CD8-positive, alpha-beta memory T cell (primary cell): ENCODE results near the gene GJA9. TPM values are rescaled to one million over a fixed set of nuclear protein-coding genes. Genes with fewer than 3 reads are reported as not detected.

Experiments
- CTCF ChIA-PET: fragments of 350-600 bp; sonication (Branson Sonifier 250); formaldehyde crosslinking; loops from one replicate; lab custom pipeline; 2021; ENCODE audit warnings: antibody characterized with exemption; lab: Charles Lee
- POLR2A ChIA-PET: fragments of 350-600 bp; sonication (Branson Sonifier 250); formaldehyde crosslinking; loops from one replicate; lab custom pipeline; 2021; ENCODE audit warnings: antibody characterized with exemption; lab: Charles Lee
- DNase-seq, 5 donors: peaks; one replicate each; pipeline versions ENCODE4 v3.0.0 to v3.0.0-alpha.2; 2020 to 2022; ENCODE audit warnings: mixed read lengths in 1 of 5
- H3K27ac ChIP-seq: one replicate; pipeline ENCODE4 v1.7.0; 2013; ENCODE audit warnings: low read depth, mild to moderate bottlenecking, low read length, moderate library complexity
- H3K27me3 ChIP-seq: 2 replicates; pipeline ENCODE4 v1.7.0; 2013; ENCODE audit warnings: low read length, mild to moderate bottlenecking; ENCODE audit not compliant: insufficient read depth, poor library complexity, severe bottlenecking
- H3K36me3 ChIP-seq: 2 replicates; pipeline ENCODE4 v1.7.0; 2013; ENCODE audit warnings: mild to moderate bottlenecking, low read length, moderate library complexity; ENCODE audit not compliant: insufficient read depth
- H3K4me1 ChIP-seq: 2 replicates; pipeline ENCODE4 v1.7.0; 2013; ENCODE audit warnings: mild to moderate bottlenecking, low read length, moderate library complexity; ENCODE audit not compliant: insufficient read depth
- H3K4me3 ChIP-seq: 2 replicates; pipeline ENCODE4 v1.7.0; 2013; ENCODE audit warnings: mild to moderate bottlenecking, low read length
- H3K9me3 ChIP-seq: 2 replicates; pipeline ENCODE4 v1.7.0; 2013; ENCODE audit warnings: mild to moderate bottlenecking, low read length
- H3K27ac Mint-ChIP-seq, 8 donors: one replicate each; pipeline ENCODE4 v1.8.0; 2020 to 2021; ENCODE audit warnings: mixed read lengths in 8 of 8, mild to moderate bottlenecking in 6 of 8, inconsistent platforms in 3 of 8, moderate library complexity in 3 of 8
- H3K27me3 Mint-ChIP-seq, 2 donors: one replicate each; pipeline ENCODE4 v1.8.0; 2020 to 2021; ENCODE audit warnings: mixed read lengths in 2 of 2, mild to moderate bottlenecking in 1 of 2, moderate library complexity in 1 of 2
- H3K36me3 Mint-ChIP-seq, 3 donors: one replicate each; pipeline ENCODE4 v1.8.0; 2020 to 2021; ENCODE audit warnings: mixed read lengths in 3 of 3, inconsistent platforms in 1 of 3, mild to moderate bottlenecking in 1 of 3
- H3K4me1 Mint-ChIP-seq, 3 donors: one replicate each; pipeline ENCODE4 v1.8.0; 2020 to 2021; ENCODE audit warnings: mixed read lengths in 3 of 3, inconsistent platforms in 1 of 3, mild to moderate bottlenecking in 1 of 3
- H3K4me3 Mint-ChIP-seq, 7 donors: one replicate each; pipeline ENCODE4 v1.8.0; 2020 to 2021; ENCODE audit warnings: mixed read lengths in 7 of 7, mild to moderate bottlenecking in 6 of 7, moderate library complexity in 4 of 7, inconsistent platforms in 2 of 7
- H3K9me3 Mint-ChIP-seq, 5 donors: one replicate each; pipeline ENCODE4 v1.8.0; 2020 to 2022; ENCODE audit warnings: mixed read lengths in 5 of 5, mild to moderate bottlenecking in 3 of 5, moderate library complexity in 2 of 5, inconsistent platforms in 1 of 5
- polyA plus RNA-seq: library from polyadenylated mRNA; unstranded; fragments of 300-500 nt; fragmentation: Illumina TruSeq; gene quantifications from one replicate; pipeline ENCODE4 v1.2.3, GENCODE V29; 2021
- total RNA-seq, 2 experiments: library from RNA; stranded (reverse); gene quantifications; one replicate each; pipeline ENCODE4 v1.2.3, GENCODE V29; 2021

Gene GJA9
- total and polyA plus RNA-seq, 3 experiments from 2014 or later: not detected

DNA sequence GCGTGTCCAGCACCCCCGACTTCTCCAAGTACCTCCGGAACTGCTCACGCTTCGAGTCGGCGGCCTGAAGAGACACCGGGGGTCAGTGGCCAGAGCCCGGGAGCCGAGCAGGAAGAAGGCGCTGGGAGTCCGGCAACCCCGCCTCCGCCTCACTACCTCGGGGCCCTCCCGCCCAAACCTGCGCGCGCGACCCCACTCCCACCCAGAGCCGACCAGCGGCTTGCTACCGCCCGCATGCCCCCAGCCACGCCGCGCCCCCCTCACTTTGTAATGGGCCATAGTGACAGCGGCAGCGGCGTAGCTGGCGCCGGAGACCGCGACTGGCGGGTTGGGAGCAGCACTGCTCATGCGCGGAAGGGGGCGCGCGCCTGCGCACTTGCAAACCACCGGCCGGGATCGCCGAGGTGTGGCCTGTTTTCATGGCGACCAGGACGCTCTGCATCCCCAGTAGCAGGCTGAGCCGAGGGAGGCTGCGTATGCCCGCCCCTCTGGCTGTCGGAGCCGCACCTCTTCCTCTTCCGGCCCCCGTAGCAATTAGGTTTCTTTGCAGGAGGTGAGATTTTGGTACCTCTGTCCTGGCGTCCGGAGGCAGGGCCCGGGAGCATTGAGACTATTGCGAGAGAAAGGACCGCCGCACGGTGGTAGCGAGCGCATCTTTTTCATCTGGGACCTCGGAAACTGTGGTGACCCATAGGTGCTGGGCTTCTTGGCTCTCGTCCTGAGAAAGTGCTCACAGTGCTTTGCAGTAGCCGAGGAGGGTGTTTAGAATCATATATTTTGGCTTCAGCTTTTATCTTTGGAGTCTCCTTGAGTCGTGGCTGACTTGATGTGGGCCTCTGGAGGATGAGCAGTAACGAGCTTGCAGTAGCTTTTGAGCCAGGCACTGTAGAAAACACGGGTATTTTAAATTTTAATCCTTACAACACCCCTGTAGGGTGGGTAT, 8.1 kb downstream of the GJA9 start, which contains the start of gene MYCBP:
TSS of gene MYCBP (minus strand) at position 322 of the 943 bp plus-strand sequence. CDS start at position 279, 43 bp downstream.
- H3K36me3 ChIP-seq: no peaks in the 10 kb centered on the region
- no peaks in the 10 kb centered on the region for H3K27me3 Mint-ChIP-seq
- peak within 1 kb of the TSS; percentile 85 to 96 (median 94) for H3K27ac Mint-ChIP-seq
- POLR2A ChIA-PET: interaction anchor here (1.1 kb wide), 1 partner anchor 117 kb away, joined by 3 read pairs; the partner anchor contains the start of gene AKIRIN1
- peaks cover 0 to 9% (median 0%) of the 10 kb centered on the region in 3 donors for H3K36me3 Mint-ChIP-seq
- peaks cover 17% of the 10 kb centered on the region for H3K4me1 ChIP-seq
- H3K4me3 ChIP-seq: peak within 1 kb of the TSS; percentile 89
- DNase-seq: peak; percentile 94 to 98 (median 98)
- H3K4me1 Mint-ChIP-seq: peaks cover 25 to 37% (median 32%) of the 10 kb centered on the region in 3 donors
- H3K9me3 Mint-ChIP-seq: no peaks in the 10 kb centered on the region
- no peaks in the 10 kb centered on the region for H3K9me3 ChIP-seq
- no peaks in the 10 kb centered on the region for H3K27me3 ChIP-seq
- CTCF ChIA-PET: interaction anchor here (1.7 to 1.9 kb wide), 2 partner anchors 17 to 217 kb away, joined by 4 to 6 read pairs; no protein-coding TSS in a partner anchor
- H3K27ac ChIP-seq: peak within 1 kb of the TSS; percentile 69
- H3K4me3 Mint-ChIP-seq: peak within 1 kb of the TSS; percentile 89 to 96 (median 93)

- no peaks in the 10 kb centered on the region for H3K36me3 ChIP-seq
- peaks cover 17% of the 10 kb centered on the region for H3K4me1 ChIP-seq
- H3K4me3 ChIP-seq: peak overlapping the region; percentile 89
- POLR2A ChIA-PET: interaction anchor here (1.1 kb wide), 1 partner anchor 118 kb away, joined by 3 read pairs; the partner anchor contains the start of gene AKIRIN1
- H3K27me3 ChIP-seq: no peaks in the 10 kb centered on the region
- H3K9me3 ChIP-seq: no peaks in the 10 kb centered on the region
- H3K27me3 Mint-ChIP-seq: no peaks in the 10 kb centered on the region
- DNase-seq: peak; percentile 7 to 51 (median 12)
- peaks cover 0 to 16% (median 4%) of the 10 kb centered on the region in 3 donors for H3K36me3 Mint-ChIP-seq
- peak overlapping the region; percentile 89 to 96 (median 93) for H3K4me3 Mint-ChIP-seq
- H3K27ac Mint-ChIP-seq: peak overlapping the region; percentile 83 to 96 (median 92)
- H3K9me3 Mint-ChIP-seq: no peaks in the 10 kb centered on the region
- CTCF ChIA-PET: interaction anchor here (1.0 to 1.9 kb wide), 3 partner anchors 16 to 218 kb away, joined by 3 to 6 read pairs (median 4); no protein-coding TSS in a partner anchor
- H3K27ac ChIP-seq: peak overlapping the region; percentile 69
- H3K4me1 Mint-ChIP-seq: peaks cover 29 to 44% (median 38%) of the 10 kb centered on the region in 3 donors
Measured at GRCh38 chr1:38872401-38873026, 8.9 kb downstream of the GJA9 start.

GRCh38 chr1:38870996-38871395, 10.4 kb downstream of the GJA9 start:
- POLR2A ChIA-PET: interaction anchor here (0.6 kb wide), 1 partner anchor 311 kb away, joined by 3 read pairs; no protein-coding TSS in a partner anchor
- Histone ChIP-seq H3K9me3 (no peaks in the 10 kb centered on the region), H3K27me3 (no peaks in the 10 kb centered on the region), H3K27ac (no peak overlapping the region), H3K4me1 (peaks cover 17% of the 10 kb centered on the region), H3K36me3 (no peaks in the 10 kb centered on the region), H3K4me3 (no peak overlapping the region)
- peak overlapping the region in 5 of 8 donors; percentile 32 to 90 (median 50) for H3K27ac Mint-ChIP-seq
- no peaks in the 10 kb centered on the region for H3K9me3 Mint-ChIP-seq
- no peaks in the 10 kb centered on the region for H3K27me3 Mint-ChIP-seq
- H3K4me3 Mint-ChIP-seq: peak overlapping the region in 5 of 7 donors; percentile 13 to 93 (median 90)
- CTCF ChIA-PET: no interaction called here
- H3K4me1 Mint-ChIP-seq: peaks cover 29 to 45% (median 38%) of the 10 kb centered on the region in 3 donors
- H3K36me3 Mint-ChIP-seq: peaks cover 0 to 26% (median 4%) of the 10 kb centered on the region in 3 donors
- DNase-seq: no peak

GRCh38 chr1:38867208-38867607, 14.2 kb downstream of the GJA9 start:
- H3K27me3 Mint-ChIP-seq: no peaks in the 10 kb centered on the region
- no peak overlapping the region for H3K27ac Mint-ChIP-seq
- peaks cover 28 to 52% (median 43%) of the 10 kb centered on the region in 3 donors for H3K4me1 Mint-ChIP-seq
- no peaks in the 10 kb centered on the region for H3K9me3 Mint-ChIP-seq
- peaks cover 7% of the 10 kb centered on the region for H3K4me1 ChIP-seq
- no peak overlapping the region for H3K4me3 ChIP-seq
- no peak overlapping the region for H3K27ac ChIP-seq
- ChIA-PET POLR2A (no interaction called here), CTCF (no interaction called here)
- no peaks in the 10 kb centered on the region for H3K27me3 ChIP-seq
- no peaks in the 10 kb centered on the region for H3K9me3 ChIP-seq
- H3K4me3 Mint-ChIP-seq: no peak overlapping the region
- DNase-seq: no peak
- no peaks in the 10 kb centered on the region for H3K36me3 ChIP-seq
- H3K36me3 Mint-ChIP-seq: peaks cover 0 to 51% (median 4%) of the 10 kb centered on the region in 3 donors

DNA sequence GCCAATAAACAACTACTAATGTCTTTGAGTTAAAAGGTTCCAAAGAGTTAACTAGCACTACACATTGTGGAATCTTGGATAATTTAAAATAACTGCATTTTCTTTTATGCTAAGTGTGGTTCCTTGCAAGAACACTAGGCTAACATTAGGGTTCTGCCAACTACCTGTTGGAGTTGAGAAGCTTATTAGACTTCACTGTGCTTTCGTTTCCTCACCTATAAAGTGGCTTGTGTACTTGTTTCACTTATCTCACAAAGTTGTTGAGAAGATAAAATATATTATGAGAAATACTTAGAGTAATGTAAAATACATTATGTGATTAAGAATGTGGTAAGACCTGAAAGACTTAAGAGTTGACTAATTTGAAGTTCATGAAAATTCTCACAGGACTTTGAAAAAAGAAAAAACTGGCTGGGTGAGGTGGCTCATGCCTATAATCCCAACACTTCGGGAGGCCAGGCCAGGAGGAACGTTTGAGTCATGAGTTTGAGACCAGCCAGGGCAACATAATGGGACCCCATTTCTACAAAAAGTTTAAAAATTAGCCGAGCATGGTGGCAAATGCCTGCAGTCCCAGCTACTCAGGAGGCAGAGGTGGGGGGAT, 16.2 kb downstream of the GJA9 start:
- Mint-ChIP-seq H3K4me3 (no peak overlapping the region), H3K9me3 (no peaks in the 10 kb centered on the region), H3K36me3 (peaks cover 0 to 49% (median 4%) of the 10 kb centered on the region in 3 donors), H3K27me3 (no peaks in the 10 kb centered on the region), H3K27ac (peak overlapping the region in 1 of 8 donors; percentile 47), H3K4me1 (peaks cover 28 to 54% (median 47%) of the 10 kb centered on the region in 3 donors)
- DNase-seq: no peak
- Histone ChIP-seq H3K27ac (no peak overlapping the region), H3K4me3 (no peak overlapping the region), H3K4me1 (peaks cover 7% of the 10 kb centered on the region), H3K27me3 (no peaks in the 10 kb centered on the region), H3K36me3 (no peaks in the 10 kb centered on the region), H3K9me3 (no peaks in the 10 kb centered on the region)
- POLR2A ChIA-PET: no interaction called here
- CTCF ChIA-PET: no interaction called here

DNA sequence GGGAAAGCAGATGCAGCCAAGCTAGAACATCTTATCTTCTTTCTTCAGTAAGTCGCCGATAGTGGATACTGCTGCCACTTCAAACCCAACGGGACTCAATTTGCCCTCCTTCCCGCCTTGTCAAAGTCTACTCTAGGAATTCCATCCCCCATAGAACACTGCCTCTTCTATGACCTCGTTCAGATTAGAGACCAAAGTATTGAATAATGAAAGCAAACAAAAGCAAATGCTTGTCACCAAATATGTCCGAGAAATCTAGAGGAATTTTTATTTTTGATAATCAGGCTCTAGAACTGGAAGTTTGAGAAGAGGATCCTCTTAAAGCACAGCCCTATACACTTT, 21.0 kb downstream of the GJA9 start:
- Mint-ChIP-seq H3K4me1 (peaks cover 42 to 80% (median 74%) of the 10 kb centered on the region in 3 donors), H3K27me3 (no peaks in the 10 kb centered on the region), H3K9me3 (no peaks in the 10 kb centered on the region), H3K27ac (peak overlapping the region; percentile 34 to 95 (median 92)), H3K4me3 (peak overlapping the region; percentile 90 to 97 (median 94)), H3K36me3 (peaks cover 0 to 47% (median 4%) of the 10 kb centered on the region in 3 donors)
- ChIA-PET CTCF (interaction anchor here (1.1 kb wide), 2 partner anchors 105 to 239 kb away, joined by 3 read pairs; no protein-coding TSS in a partner anchor), POLR2A (no interaction called here)
- H3K4me1 ChIP-seq: peaks cover 22% of the 10 kb centered on the region
- DNase-seq: no peak
- peaks cover under 1% of the 10 kb centered on the region for H3K36me3 ChIP-seq
- H3K4me3 ChIP-seq: peak overlapping the region; percentile 85
- no peaks in the 10 kb centered on the region for H3K9me3 ChIP-seq
- no peaks in the 10 kb centered on the region for H3K27me3 ChIP-seq
- H3K27ac ChIP-seq: peak overlapping the region; percentile 26
